GM19099 (cell line): ENCODE results near the gene NOX3.

ENCODE experiments used
- POLR2A ChIP-seq: IDR thresholded peaks from 3 replicates; pipeline ENCODE4 v1.6.1; 2011; ENCODE audit warnings: low read depth; ENCODE audit not compliant: insufficient read length; ENCODE audit errors: extremely low read depth

Gene NOX3

DNA sequence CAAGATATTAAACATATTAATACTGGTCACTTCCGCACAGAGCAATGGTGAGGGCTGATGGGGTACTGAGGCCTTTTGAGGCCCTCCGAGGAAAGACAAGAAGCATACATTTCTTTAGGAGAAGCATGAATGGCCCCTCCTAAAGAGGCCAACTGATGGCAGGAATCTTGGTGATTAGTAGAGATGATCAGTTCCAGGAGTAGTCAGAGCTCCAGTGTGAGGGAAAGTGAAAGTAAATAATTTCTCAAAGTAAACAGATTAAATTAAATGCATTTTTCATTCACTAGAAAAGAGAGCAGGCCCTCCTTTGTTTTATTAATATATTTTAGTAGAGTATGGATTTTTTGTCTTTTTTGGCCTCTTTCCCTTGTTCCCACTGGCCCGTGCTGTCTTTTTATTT is 38.2 kb downstream of the NOX3 start:
- TF ChIP-seq POLR2A: no peak

DNA sequence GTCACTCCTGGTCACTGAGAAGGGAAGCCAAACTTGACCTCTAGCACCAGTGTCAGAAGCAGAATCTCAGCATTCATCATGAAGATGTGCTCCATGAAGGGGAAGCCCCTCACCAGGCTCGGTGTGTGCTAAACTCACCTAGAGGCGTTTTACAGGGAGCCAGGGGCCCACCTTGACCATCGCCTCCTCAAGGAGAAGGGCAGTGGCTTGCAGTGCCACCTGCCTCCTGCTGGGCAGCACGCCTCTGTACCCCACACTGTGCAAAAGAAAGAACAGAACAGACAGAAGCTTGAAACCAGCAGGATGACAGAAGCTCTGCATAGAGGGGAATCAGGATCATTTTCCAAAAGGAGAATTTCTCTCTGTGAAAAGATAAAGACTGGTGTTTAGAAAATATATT is 39.7 kb downstream of the NOX3 start:
- TF ChIP-seq POLR2A: no peak

DNA sequence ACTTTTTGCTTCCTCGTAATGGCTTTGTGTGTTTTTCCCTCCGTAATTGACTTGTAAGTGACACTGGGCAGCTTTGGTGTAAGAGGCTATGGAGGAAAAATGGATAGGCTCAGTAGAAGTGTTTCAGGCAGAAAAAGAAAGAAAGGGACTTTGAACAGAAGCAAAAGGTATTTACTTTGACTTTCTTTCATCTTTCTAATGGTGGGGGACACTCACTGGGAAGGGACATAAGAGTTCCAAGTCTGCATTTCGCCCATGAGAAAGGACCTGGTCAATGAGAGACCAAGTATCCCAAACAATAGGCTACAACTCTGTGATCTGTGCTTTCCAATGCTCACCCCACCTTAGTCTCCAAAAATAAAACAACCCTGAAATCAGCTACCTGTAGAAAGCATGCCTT is 41.6 kb downstream of the NOX3 start:
- TF ChIP-seq POLR2A: no peak

DNA sequence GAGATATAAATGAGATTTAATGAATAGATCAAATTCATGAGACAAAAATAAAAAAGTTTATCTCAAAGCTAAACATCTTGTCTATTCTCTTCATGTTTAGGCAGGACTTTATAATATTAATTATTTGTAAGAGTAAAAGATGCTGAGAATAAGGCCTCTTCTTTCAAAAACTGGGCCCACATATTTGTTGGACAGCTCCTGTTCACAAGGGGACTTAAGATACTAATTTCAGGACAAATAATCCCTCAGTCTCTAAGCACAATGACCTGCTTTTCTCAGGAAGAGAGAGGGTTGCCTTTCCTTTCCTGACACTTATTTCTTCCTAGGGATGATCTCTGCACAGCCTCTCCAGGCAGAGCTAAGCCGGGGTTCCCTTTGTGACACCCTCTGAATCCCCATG is 43.3 kb downstream of the NOX3 start:
- no peak for TF ChIP-seq POLR2A

DNA sequence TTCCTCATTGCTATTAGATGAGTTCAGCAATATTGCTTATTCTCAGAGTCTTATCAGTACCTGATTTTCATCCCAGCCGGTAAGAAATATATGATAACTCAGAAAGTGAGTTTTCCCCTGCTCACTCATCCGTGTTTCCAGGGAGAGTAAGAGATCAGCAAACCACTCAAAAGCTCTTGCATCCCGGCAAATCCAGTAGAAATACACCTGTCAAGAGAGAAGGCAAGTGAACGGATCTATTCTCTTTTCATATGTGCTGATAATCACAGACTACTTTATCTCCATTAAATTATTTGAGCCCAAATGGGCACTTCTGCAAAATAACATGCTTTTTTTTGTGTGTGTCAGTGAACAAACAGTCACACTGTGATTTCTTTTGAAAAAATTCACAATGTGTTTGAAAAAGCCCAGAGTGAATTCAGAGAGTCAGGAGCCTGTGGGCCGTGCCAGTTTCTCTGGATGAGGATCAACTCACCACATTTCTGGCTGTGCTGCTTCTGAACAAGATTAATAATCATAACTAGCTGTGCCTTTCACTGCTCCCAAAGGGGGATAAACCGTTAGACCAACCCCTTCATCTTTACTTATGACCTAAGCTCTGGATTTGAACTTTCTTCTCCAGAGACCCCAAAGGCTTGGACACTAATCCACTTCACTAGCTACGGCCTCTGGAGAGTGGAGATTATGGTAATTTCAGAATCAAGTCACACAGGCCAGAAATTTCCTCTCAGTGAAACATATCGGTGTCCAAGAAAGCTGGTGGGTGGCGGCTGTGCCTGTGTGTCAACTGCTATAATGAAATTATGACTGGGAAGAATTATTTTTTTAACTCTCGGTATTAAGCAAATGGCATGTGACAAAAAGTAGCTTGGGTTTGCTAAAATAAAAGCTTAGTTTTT is 44.2 kb downstream of the NOX3 start:
- TF ChIP-seq POLR2A: no peak

DNA sequence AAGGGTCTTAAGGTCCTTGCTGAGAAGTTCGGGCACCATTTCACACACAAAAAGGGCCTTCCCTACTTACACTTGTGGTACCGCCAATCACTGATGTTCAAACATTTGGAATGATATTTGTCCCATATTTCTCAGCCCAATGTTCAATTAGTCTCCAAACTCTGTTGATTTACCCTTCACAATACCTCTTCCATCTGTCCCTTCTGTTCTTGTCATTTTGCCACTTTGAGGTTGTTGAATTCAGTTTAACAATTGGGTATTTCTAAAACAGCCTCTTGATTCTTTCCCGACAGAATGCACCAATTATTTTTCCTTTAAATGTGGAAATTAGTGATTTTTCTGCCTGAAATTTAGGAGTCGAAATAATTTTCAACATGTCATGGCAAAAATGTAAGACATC is 46.2 kb downstream of the NOX3 start:
- TF ChIP-seq POLR2A: no peak

DNA sequence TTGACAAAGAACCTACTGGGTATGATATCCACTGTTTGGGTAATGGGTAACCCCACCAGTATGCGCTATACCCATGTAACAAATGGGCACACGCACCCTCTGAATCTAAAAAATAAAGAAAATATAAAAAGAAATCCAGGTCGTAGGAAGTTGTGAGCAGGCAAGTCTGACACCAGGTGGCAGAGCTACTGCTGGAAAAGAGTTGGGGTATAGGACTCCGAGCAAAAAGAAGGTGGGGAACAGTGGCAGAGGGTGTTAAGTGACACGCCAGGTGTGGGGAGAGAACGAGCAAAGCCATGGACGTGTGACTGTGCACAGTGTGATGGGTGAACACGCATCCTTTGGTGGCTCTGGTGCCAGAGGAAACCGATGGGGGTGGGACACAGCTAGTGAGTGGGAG is 46.7 kb downstream of the NOX3 start:
- TF ChIP-seq POLR2A: no peak

DNA sequence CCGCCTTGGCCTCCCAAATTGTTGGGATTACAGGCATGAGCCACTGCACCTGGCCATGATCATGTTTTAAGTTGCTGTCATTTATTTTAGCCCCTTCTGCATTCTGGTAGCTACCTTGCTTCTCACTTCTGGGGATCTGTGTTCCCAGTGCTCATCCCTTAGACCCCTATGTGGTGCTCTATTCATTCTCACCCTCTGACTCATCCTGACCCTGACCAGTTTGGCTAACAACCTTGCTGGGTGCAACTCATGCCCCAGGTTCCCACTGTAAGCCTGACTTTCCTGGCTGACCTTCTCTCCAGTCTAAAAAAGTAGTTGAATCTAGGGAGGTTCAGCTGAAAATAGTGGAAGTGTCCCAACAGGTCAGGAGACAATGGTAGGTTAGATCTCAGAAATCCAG is 47.4 kb downstream of the NOX3 start:
- no peak for TF ChIP-seq POLR2A

DNA sequence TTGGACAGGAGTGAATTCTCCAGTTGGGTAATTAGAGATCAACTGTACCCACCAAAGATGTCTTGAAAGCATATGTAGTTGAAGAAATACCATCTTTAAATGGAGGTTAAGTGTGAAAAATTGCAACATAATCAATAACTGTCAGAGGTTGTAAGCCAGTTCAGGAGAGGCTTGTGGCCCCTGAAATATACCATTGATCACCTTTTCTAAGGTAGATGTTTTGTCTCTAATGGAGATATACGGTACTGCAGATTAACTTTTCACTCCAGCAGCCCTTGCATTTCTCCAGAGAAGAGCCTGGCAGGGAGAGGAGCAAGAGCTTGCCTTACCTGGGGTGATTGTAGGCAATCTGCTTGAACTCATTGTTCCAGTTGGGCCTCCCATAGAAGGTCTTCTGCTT is 48.8 kb downstream of the NOX3 start:
- TF ChIP-seq POLR2A: no peak

DNA sequence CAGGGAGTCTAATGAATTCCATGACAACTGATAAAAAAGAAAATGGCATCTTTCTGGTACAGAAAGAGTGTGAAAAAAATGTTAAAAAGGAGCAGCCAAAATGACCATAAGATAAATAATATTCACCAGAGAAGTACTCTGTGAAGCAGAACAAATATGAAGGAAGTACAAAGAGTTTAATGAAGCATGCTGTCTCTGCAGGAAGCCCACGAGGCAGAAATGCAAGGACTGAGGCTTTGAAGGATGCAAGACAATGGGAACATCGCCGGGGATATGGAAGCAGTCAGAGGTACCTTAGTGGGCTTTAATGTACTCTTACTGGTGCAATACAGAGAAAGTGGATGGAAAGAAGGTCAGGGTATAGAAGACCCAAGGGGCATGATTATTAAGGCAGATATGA is 50.7 kb downstream of the NOX3 start:
- TF ChIP-seq POLR2A: no peak

DNA sequence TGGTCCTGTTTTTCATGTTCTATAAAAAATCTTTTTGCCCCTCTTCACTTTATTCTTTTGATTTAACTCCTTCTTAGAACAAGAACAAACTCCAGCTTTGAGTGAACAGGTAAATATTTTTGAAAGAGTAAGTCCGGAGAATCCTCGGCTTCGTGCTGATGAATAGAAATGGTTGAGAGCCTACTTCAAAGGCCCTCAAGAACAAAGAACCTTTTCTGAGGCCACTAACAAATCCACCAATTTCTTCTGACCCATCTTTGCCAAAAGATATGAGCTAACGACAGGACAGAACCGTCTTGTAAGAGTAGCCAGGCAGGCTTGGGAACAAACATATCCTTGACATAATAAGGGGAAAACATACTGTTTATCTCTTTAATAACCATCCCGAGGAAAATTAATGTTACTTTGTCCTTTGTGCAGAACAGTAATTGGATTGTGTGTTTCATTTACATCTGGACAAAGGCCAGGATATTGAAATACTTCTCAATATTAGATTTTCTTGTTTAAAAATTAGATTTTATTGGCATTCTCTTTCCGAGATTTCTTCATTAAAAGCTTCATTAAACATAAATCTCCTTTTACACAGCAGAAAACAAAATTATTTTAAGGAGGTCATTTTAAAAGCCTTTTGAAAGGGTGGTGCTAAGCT is 52.9 kb downstream of the NOX3 start:
- TF ChIP-seq POLR2A: no peak

DNA sequence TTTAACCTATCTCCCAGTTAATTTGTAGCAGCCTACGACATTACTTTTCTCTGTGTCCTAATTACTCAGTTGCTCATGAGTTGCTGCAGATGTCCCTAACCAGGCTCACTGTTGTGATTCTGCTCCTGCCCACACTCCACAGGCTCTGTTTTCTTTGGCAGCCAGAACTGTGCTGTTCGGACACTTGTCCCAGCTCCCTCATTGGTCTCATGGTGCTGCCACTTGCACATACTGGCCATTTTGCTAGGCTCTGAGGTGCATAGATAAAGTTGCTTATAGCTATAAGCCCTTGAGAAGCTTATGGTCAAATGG is 55.0 kb downstream of the NOX3 start:
- TF ChIP-seq POLR2A: no peak

DNA sequence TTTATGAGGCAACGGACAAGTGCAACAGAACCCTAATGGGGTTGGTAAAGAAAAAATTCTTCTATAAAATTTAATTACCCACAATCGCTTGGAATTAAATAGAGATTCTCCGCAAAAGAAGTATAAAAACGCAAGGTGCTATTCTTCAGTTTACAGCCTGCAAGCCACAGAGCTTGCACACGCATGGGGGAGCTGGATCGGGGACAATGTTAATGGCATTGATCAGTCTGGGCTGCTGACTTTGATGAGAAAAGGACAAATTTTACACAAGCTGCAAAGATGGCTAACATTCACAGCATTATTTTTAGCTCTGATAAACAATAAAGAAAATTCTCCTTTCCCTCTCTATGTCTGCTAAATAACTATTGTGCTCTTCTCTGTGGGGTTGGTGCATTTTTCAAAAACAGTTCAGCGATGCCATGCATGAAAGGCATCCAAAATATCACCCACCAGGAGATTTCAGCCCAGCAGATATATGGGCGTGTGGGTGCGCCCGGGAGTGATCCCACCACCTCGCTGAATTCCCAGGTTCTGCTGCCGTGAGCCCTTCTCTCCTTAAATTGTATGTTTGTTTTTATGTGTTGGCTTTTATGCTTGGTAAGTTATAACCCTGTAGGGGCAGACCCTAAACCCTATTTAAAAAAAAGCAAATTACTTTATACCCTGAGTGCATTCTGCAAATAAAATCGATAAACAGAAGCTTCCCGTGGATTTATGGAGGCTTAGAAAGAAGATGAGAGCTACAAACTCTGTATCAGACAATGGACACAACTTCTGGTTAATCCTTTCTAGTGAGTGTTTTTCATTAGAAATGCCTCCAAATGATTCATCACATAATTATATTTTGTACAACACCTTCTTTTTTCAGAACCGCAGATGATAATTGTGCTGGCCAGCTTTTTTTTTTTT is 55.6 kb downstream of the NOX3 start:
- TF ChIP-seq POLR2A: no peak

DNA sequence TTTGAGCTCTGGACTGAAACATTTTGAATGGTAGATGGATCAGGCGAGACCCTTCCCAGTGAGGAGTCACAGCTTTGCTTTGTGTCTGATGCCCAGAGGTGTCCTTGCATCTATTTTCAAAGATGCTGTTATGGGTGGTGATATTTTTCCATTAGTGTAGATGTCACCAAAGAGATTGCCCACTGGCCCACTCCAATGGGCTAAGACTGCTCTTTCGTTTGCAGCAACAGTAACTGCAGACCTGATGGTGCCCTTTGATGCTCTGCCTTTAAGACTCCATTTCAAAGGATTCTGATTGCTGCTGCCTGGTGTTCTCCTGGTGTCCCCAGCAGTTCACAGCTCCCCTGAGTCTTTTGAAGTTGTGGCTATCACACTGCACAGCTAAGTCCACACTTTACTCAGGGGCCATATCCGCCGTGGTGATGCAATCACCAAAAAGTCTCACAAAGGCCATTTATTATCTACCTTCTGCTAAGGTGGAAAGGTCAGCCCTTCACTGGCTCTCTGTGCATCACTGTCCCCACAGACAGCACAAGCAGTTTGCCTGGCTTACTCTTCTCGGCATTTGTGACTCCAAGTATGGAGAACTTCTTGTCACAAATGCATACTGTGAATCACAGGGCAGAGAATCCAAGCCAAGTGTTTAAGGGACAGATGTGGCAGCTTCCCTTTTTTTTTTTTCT is 56.4 kb downstream of the NOX3 start:
- no peak for TF ChIP-seq POLR2A

DNA sequence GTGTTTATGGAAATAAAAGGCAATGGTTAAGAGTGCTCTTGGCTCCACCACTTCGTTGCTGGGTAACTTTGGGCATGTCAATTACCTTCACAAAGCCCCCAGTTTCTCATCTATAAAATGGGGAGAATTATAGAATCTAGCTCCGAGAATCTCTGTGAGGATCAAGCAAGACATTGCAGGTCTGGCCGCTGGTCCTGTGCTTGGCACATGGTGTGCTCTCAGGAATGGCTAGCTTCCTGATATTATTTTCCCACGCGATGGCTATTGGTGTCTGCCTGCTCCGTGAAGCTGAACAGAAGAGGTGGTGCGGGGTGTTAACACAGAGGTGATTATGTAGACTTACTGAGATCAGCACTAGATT is 57.0 kb downstream of the NOX3 start:
- TF ChIP-seq POLR2A: no peak
